ENCODE data around the gene PLIN3.

GRCh38 chr19:4844348-4845179 lies 22.9 kb downstream of the PLIN3 start:
- TF ChIP-seq, protein P1, sequence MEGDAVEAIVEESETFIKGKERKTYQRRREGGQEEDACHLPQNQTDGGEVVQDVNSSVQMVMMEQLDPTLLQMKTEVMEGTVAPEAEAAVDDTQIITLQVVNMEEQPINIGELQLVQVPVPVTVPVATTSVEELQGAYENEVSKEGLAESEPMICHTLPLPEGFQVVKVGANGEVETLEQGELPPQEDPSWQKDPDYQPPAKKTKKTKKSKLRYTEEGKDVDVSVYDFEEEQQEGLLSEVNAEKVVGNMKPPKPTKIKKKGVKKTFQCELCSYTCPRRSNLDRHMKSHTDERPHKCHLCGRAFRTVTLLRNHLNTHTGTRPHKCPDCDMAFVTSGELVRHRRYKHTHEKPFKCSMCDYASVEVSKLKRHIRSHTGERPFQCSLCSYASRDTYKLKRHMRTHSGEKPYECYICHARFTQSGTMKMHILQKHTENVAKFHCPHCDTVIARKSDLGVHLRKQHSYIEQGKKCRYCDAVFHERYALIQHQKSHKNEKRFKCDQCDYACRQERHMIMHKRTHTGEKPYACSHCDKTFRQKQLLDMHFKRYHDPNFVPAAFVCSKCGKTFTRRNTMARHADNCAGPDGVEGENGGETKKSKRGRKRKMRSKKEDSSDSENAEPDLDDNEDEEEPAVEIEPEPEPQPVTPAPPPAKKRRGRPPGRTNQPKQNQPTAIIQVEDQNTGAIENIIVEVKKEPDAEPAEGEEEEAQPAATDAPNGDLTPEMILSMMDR (IDR thresholded peaks at IDR 0.05; ENCODE audit: insufficient read depth, low read depth, low read length): no peak
- TF ChIP-seq EZH2 (IDR thresholded peaks at IDR 0.05; ENCODE audit: insufficient read depth, low read length): no peak

All from astrocyte (in vitro differentiated cells and primary cell).